Kidney (tissue), 14 donors: ENCODE data around the gene CELF4. TPM values are rescaled to one million over a fixed set of nuclear protein-coding genes. Genes with fewer than 3 reads are reported as not detected.

Source experiments
- DNase-seq, 5 donors: peaks; one replicate each; pipeline ENCODE4 v3.0.0-alpha.2; 2013 to 2020
- FAIRE-seq: peaks from 2 replicates; lab custom pipeline; 2012; peaks lifted over from hg19 to GRCh38; lab: Jason Lieb, UNC
- H3K27ac ChIP-seq, 2 donors: one replicate each; pipeline ENCODE4 v1.7.0; 2013; ENCODE audit warnings: low read depth in 2 of 2, low read length in 2 of 2, inconsistent platforms in 1 of 2
- H3K27me3 ChIP-seq: one replicate; pipeline ENCODE4 v1.7.1; 2013; ENCODE audit warnings: low read length, inconsistent platforms; ENCODE audit not compliant: control insufficient read depth, insufficient read depth
- H3K36me3 ChIP-seq, 3 donors: one replicate each; pipeline versions ENCODE4 v1.7.0 to v1.7.1; 2013; ENCODE audit warnings: low read length in 3 of 3, control low read depth in 1 of 3, inconsistent platforms in 1 of 3; ENCODE audit not compliant: insufficient read depth in 3 of 3, control insufficient read depth in 2 of 3
- H3K4me1 ChIP-seq, 3 donors: one replicate each; pipeline versions ENCODE4 v1.7.0 to v1.7.1; 2013; ENCODE audit warnings: low read length in 3 of 3, inconsistent platforms in 1 of 3, low read depth in 1 of 3; ENCODE audit not compliant: control insufficient read depth in 2 of 3, insufficient read depth in 2 of 3
- H3K4me3 ChIP-seq, 3 donors: one replicate each; pipeline versions ENCODE4 v1.7.0 to v1.8.1; 2013; ENCODE audit warnings: low read length in 3 of 3, control low read depth in 1 of 3, inconsistent platforms in 1 of 3
- H3K9ac ChIP-seq, 3 donors: one replicate each; pipeline versions ENCODE4 v1.7.0 to v1.7.1; 2013; ENCODE audit warnings: low read length in 3 of 3, control low read depth in 1 of 3, inconsistent platforms in 1 of 3
- H3K9me3 ChIP-seq, 3 donors: one replicate each; pipeline versions ENCODE4 v1.7.0 to v1.7.1; 2013; ENCODE audit warnings: low read length in 3 of 3, control low read depth in 1 of 3, inconsistent platforms in 1 of 3; ENCODE audit not compliant: control insufficient read depth in 2 of 3, insufficient read depth in 1 of 3
- CTCF ChIP-seq: IDR thresholded peaks from 3 replicates; pipeline ENCODE4 v1.5.1; 2012; ENCODE audit warnings: mild to moderate bottlenecking, moderate library complexity, borderline replicate concordance; ENCODE audit not compliant: insufficient read depth; ENCODE audit errors: extremely low read depth
- intact Hi-C: fragments of 100-400 bp; cut with DNase I; formaldehyde crosslinking; loops from one replicate; pipeline ENCODE4 v1.11.1; 2022
- polyA plus RNA-seq: library from polyadenylated mRNA; stranded (reverse); fragments of 350-450 nt; fragmentation: Illumina TruSeq; extraction: RNeasy Lipid Tissue Mini Kit (QIAGEN cat#74804); gene quantifications from one replicate; pipeline ENCODE4 v1.2.3, GENCODE V29; 2014; ENCODE audit warnings: low read depth, low replicate concordance; ENCODE audit not compliant: insufficient read depth
- total RNA-seq: library from RNA; stranded (reverse); fragmentation: NEBNext Ultra II Directional; extraction: Animal tissue kit (Norgen Biotek cat#: 25700); gene quantifications from one replicate; pipeline ENCODE4 v1.2.1, GENCODE V29; 2021
- donor health status: control.
- donor health status: control.
- donor health status: control.
- donor health status: control.
- donor health status: control.
- donor health status: DM: yes; HTN: yes; CAD: no.
- donor health status: Normal renal cell carcinoma (clear cell type).

Gene CELF4
- total and polyA plus RNA-seq, 2 donors from 2014 or later: 0.85 to 1.5 TPM

GRCh38 chr18:37476611-37477295, 88.8 kb downstream of the CELF4 start:
- FAIRE-seq: no peak
- H3K27me3 ChIP-seq: no peaks in the 10 kb centered on the region

GRCh38 chr18:37476182-37476581, 89.4 kb downstream of the CELF4 start:
- no peaks in the 10 kb centered on the region for H3K27me3 ChIP-seq
- H3K9ac ChIP-seq: no peak overlapping the region
- TF ChIP-seq CTCF: peak; percentile 42
- no peak overlapping the region for H3K4me3 ChIP-seq
- no peaks in the 10 kb centered on the region for H3K4me1 ChIP-seq
- H3K9me3 ChIP-seq: no peaks in the 10 kb centered on the region
- FAIRE-seq (no peak), DNase-seq (no peak)
- intact Hi-C loops: no loop called here
- no peaks in the 10 kb centered on the region for H3K36me3 ChIP-seq
- H3K27ac ChIP-seq: no peak overlapping the region

More at GRCh38 chr18:37476611-37477295, 88.8 kb downstream of the CELF4 start:
- no peak for TF ChIP-seq CTCF
- H3K9ac ChIP-seq: no peak overlapping the region
- DNase-seq: no peak
- H3K4me3 ChIP-seq: no peak overlapping the region
- intact Hi-C loops: no loop called here
- no peaks in the 10 kb centered on the region for H3K36me3 ChIP-seq
- H3K27ac ChIP-seq: no peak overlapping the region
- no peaks in the 10 kb centered on the region for H3K4me1 ChIP-seq
- no peaks in the 10 kb centered on the region for H3K9me3 ChIP-seq

DNA sequence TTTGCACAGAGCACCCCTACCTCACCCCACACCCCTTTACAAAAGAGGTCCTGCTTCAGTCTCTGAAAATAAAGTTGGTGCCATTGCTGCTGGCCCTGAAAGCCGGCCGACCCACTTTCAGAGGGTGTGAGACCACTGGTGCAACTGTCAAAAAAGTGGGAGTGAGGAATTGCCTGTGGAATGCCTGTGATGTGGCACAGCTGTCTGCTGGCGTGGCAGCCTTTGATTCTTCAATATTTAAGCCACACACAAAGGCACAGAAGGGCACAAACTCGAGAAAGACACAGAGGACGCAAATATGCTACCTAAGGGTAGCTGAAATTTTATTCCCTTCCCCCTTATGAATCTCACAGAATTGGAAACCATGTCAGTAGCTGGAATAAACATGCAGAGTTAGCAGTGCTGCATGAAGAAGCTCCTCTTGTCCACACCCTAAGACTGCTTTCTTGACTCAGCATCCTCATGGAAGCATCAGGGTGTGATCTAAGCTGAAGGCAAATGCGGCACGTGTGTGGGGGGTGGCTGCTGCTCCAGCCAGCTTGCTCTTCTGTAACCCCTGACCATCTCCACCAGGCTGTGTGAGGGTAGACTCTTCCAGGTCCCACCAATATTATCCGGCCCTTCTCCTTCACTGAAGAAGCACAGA, 92.3 kb downstream of the CELF4 start:
- FAIRE-seq: no peak
- Histone ChIP-seq H3K27me3 (no peaks in the 10 kb centered on the region), H3K27ac (no peak overlapping the region), H3K4me1 (no peaks in the 10 kb centered on the region), H3K36me3 (no peaks in the 10 kb centered on the region), H3K9me3 (no peaks in the 10 kb centered on the region), H3K4me3 (no peak overlapping the region), H3K9ac (no peak overlapping the region)
- DNase-seq: no peak
- no peak for TF ChIP-seq CTCF
- intact Hi-C loops: no loop called here
